ENCODE results near the gene THSD4. TPM values are rescaled to one million over a fixed set of nuclear protein-coding genes. Genes with fewer than 3 reads are reported as not detected.

Gene THSD4
- total and polyA plus RNA-seq, 2 of the 8 experiments (the other 6 are each of a cell fraction or from before 2014, with no cell fraction given): 2.5 to 6.2 TPM

DNA sequence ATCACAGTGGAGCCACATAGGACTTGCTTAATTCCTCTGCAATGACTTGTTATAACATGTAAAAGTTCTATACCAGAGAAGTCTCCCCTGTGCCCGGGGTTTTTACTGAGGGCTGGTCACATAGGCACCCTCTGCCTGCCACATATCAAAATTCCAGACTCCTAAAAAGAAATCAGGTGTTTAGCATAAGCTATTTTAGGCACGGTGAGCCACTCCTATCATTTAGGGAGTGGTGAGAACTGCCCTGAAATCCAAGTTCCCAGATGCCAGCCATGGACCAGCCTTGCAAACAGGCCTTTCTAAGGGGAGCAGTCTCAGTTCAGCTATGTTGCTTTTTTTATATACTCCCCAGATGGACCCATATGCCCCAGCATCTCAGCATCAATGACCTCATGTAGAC, 130.3 kb downstream of the THSD4 start:
- POLR2A ChIA-PET (ENCODE audit: partially characterized antibody): no interaction called here
- WGBS, 2 experiments (ENCODE audit: extremely low coverage in 1 of 2, insufficient coverage in 1 of 2, insufficient read length in 1 of 2, insufficient replicate concordance in 2 of 2, low coverage in 1 of 2, low lambda C conversion rate in 2 of 2, missing lambda C conversion rate in 1 of 2): 86% methylated on average over 2 of the region's 2 CpGs; no CpG with 5 or more reads in 1 of the 2 experiments
- no peak overlapping the region for H2BK15ac ChIP-seq (ENCODE audit: low read length)
- H4K8ac ChIP-seq (ENCODE audit: extremely low read depth, insufficient read depth, low read length): no peak overlapping the region
- no peaks in the 10 kb centered on the region for H3K23me2 ChIP-seq (ENCODE audit: low read depth, low read length)
- no peak overlapping the region for H3K4me2 ChIP-seq (ENCODE audit: insufficient read depth in 1 of 2, low read depth in 2 of 2, low read length in 2 of 2)
- no peaks in the 10 kb centered on the region for H3K79me1 ChIP-seq (ENCODE audit: low read depth, low read length)
- H2BK20ac ChIP-seq (ENCODE audit: low read length): no peak overlapping the region
- H3K36me3 ChIP-seq (ENCODE audit: control insufficient read depth in 2 of 4, insufficient read depth in 4 of 4, low read length in 3 of 4): no peaks in the 10 kb centered on the region
- no peak overlapping the region for H2BK5ac ChIP-seq (ENCODE audit: low read depth, low read length)
- no peak for TF ChIP-seq JUND (IDR thresholded peaks at IDR 0.05; ENCODE audit: low read length)
- no peak for TF ChIP-seq RNF2 (IDR thresholded peaks at IDR 0.05; ENCODE audit: borderline replicate concordance, low read depth, low read length, missing control alignments, poor library complexity, severe bottlenecking)
- H2BK120ac ChIP-seq (replicated peaks; ENCODE audit: low read depth, low read length): no peak overlapping the region
- no peak overlapping the region for H3K18ac ChIP-seq (ENCODE audit: extremely low read depth, low read length)
- H3K27me3 ChIP-seq (replicated peaks in 1 of 4; ENCODE audit: control insufficient read depth in 3 of 4, extremely low read depth in 1 of 4, insufficient read depth in 3 of 4, low read length in 3 of 4): no peaks in the 10 kb centered on the region
- no peak overlapping the region for H2BK12ac ChIP-seq (ENCODE audit: low read depth, low read length)
- H4K20me1 ChIP-seq (replicated peaks in 1 of 2; ENCODE audit: control insufficient read depth in 1 of 2, insufficient read depth in 2 of 2, low read length in 2 of 2): no peaks in the 10 kb centered on the region
- H3K56ac ChIP-seq (replicated peaks; ENCODE audit: insufficient read length, low read depth, low read length): no peak overlapping the region
- no peaks in the 10 kb centered on the region for H3K9me3 ChIP-seq (ENCODE audit: insufficient read depth in 2 of 2, low read depth in 1 of 2, low read length in 1 of 2)
- no peaks in the 10 kb centered on the region for H3K79me2 ChIP-seq (ENCODE audit: control insufficient read depth in 1 of 2, insufficient read depth in 2 of 2, low read length in 2 of 2)
- no peak overlapping the region for H3K23ac ChIP-seq (ENCODE audit: insufficient read length)
- no peaks in the 10 kb centered on the region for H3K4me1 ChIP-seq (replicated peaks in 1 of 4; ENCODE audit: control insufficient read depth in 3 of 4, insufficient read depth in 4 of 4, low read length in 3 of 4)
- CTCF ChIA-PET (ENCODE audit: partially characterized antibody): interaction anchor here (0.9 kb wide), 1 partner anchor 198 kb away, joined by 3 read pairs; no protein-coding TSS in a partner anchor
- no peak overlapping the region for H2AFZ ChIP-seq (ENCODE audit: low read length)
- H2AK5ac ChIP-seq (ENCODE audit: low read depth, low read length): no peak overlapping the region
- FAIRE-seq (no peak), DNase-seq (ENCODE audit: low read depth in 1 of 2, low spot score in 2 of 2) (no peak)
- no peak overlapping the region for H4K91ac ChIP-seq (replicated peaks; ENCODE audit: insufficient read length, low read length)
- no peak overlapping the region for H4K5ac ChIP-seq (ENCODE audit: insufficient read length, low read depth, low read length)
- H3K4me3 ChIP-seq (ENCODE audit: extremely low read depth in 1 of 4, insufficient read depth in 2 of 4, low read depth in 3 of 4, low read length in 4 of 4): no peak overlapping the region
- no peak overlapping the region for H3K27ac ChIP-seq (ENCODE audit: low read depth, low read length)
- no peak overlapping the region for H3K4ac ChIP-seq (replicated peaks; ENCODE audit: insufficient read length, low read depth, low read length)
- no peak overlapping the region for H3K14ac ChIP-seq (ENCODE audit: insufficient read length)
- no peak overlapping the region for H3K9ac ChIP-seq (replicated peaks in 1 of 4; ENCODE audit: extremely low read depth in 1 of 4, low read depth in 3 of 4, low read length in 3 of 4)

Measured in H1 (cell line).